HG03457 (cell line): Measurements from ENCODE around the gene EPHA5.

Source experiments
- ATAC-seq: cut with Tn5 transposase; IDR thresholded peaks from one replicate; pipeline ENCODE4 v1.9.1; 2021; ENCODE audit warnings: moderate number of reproducible peaks; ENCODE audit not compliant: unreplicated experiment

The EPHA5 gene

DNA sequence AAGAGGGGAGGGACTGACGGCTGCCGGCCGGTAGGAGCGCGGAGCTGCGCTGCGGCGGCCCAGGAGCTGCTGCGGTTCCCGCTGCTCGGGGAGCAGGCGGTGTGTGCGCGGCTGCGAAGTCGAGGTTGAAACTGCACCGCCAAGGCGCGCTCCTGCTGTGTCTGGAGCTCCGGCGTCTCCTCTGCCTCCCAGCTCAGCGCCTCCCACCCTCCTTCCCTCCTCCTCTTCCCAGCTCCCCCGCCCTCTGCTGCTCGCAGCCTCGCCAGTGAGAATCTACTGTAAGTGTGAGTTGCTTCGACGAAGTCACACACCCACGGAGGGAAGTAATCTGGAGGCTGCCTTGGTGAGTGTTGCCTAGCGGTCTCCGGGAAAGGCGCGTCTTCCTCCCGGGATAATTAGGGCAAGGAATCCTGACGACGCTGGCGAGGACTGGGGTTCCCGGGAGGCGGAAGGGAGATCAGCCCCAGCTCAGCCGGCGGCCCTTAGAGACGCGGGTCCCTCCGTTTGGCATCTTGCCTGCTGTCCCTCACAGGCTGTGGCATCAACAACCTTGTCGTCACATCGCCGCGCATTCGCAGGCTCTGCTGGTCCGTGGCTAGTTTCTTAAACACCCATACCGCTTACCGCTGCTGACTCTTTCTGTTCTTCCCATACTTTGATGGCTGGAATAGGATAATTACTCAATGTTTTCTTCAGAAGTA is at the start of gene EPHA5:
Gene EPHA5, minus strand, starts transcription at position 159 of the 701 bp plus-strand sequence. CDS start 747 bp downstream, outside the sequence.
- ATAC-seq, result no peak

DNA sequence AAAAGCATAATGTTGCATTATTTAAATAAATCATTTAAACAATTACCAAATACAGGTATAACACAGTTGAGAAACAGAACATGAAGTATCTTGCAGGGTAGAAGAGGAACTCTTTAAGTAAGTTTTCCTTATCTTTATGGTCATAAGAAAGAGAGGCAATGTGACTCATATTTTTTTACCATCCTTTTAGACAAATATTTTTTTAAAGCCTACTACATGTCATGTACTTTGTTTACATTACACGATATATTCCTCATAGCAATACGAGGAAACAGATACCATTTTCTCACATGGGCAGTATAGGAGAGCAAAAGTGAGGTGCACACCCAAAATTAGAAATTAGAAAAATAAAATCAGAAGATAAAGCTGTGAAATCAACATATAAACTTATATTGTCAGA is 49.3 kb upstream of the EPHA5 start:
- ATAC-seq, result no peak

DNA sequence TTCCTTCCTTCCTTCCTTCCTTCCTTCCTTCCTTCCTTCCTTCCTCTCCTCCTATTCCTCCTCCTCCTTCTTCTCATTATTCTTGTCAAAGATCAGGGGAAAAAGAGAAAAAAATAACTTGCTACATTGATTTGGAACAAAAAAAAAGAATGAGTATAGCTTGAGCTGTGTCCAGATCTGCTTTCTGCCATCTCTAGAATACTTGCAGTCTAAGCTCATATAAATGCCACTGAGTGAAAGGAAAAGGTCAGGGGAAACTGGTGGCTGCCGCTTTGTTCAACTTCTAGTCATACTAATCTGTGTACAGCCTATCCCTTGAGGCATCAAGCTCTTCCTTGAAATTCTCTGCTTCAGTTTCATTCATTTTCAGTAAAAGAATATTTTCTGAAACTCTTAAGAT is 28.3 kb upstream of the EPHA5 start:
- no peak for ATAC-seq

DNA sequence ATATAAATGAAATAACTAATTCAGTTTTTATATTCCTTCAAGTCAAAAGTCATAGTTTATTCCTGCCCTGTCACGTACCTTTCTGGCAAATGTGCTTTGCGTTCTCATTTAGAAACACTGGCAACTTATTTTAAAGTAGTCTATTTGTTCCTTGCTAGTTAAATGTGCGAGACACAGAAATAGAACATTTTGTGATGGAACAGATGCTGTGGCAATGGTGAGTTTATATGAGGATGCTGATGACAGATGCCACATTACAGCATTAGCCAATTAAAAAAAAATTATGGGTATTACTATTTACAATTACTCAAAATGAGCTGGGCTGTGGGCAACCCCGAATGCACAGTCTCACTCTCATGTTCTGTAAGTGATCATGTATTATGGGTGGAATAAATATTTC is 26.1 kb upstream of the EPHA5 start:
- ATAC-seq, result no peak

DNA sequence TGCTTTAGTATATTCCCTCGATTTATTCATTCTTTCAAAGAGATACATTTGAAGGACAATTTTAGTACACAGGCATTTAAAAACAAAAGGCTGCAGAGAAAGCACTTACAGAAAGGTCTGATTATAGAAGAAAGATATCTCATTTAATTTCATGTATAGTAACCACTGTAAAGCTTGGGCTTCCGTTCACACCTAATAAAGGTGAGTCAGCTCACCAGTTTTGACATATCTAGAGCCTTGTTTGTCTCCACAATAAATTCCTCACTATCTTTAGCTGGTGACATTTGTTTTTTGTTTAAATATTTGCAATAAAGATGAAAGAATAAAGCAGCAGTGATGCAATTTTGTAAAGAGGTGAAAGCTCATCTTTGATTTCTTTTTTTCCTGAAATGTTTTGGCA is 1.1 kb upstream of the EPHA5 start:
- ATAC-seq, result no peak

DNA sequence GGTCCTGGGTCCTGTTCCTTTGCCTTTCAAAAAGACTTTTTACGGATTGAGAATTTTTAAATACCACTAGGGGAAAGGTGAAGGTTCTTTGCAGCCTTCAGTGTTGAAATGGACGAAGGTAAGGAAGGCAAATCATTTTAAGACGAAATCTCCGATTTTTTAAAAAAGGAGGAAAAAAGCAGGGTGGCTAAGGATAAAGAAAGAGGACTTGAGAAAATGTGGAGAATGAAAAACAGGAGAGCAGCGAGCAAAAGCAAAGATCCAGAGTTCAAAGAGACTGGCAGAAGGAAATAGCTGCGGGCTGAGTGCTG is 314 bp downstream of the EPHA5 start:
- ATAC-seq, result no peak

DNA sequence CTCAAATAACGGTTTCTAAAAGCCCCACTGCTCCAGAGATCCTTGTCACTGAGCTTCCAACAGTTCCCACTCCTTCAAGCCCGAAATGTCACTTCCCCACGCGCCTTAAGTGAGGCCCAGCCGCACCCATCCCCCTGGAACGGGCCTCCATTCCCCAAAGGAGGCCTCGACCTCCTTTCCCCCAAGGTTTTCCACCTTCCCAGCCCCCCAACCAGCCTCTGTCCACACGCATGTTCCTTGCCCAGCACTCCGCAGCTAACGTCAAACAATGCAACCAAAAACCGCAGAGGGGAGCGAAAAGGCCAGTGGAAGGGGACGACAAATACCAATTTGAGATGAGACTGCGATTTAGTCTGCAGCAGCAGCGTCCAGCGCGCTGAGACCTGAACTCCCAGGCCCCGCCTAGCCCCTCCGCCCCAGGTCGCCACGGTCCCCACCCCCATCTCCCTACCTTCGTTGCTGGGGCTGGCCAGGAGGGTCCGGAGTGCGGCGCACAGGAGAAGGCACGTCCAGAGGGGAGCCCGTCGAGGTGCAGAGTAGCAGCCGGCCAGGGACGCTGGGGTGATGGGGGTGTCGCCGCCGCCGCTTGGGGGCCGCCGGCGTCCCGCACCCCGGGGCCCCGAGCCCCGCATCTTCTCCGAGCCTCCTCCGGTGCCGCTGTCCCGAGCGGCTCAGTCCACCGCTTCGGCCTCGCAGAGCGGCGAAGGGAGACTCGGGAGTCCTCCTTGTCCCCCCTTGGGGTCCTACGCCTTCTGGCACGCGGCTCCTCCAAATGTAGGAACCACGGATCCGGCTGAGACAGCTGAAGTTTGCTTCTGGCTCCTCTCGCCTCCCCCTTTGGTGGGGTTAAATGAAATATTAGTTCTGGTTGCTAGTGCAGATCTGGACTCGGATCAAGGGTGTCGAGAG is 924 bp downstream of the EPHA5 start:
- no peak for ATAC-seq

DNA sequence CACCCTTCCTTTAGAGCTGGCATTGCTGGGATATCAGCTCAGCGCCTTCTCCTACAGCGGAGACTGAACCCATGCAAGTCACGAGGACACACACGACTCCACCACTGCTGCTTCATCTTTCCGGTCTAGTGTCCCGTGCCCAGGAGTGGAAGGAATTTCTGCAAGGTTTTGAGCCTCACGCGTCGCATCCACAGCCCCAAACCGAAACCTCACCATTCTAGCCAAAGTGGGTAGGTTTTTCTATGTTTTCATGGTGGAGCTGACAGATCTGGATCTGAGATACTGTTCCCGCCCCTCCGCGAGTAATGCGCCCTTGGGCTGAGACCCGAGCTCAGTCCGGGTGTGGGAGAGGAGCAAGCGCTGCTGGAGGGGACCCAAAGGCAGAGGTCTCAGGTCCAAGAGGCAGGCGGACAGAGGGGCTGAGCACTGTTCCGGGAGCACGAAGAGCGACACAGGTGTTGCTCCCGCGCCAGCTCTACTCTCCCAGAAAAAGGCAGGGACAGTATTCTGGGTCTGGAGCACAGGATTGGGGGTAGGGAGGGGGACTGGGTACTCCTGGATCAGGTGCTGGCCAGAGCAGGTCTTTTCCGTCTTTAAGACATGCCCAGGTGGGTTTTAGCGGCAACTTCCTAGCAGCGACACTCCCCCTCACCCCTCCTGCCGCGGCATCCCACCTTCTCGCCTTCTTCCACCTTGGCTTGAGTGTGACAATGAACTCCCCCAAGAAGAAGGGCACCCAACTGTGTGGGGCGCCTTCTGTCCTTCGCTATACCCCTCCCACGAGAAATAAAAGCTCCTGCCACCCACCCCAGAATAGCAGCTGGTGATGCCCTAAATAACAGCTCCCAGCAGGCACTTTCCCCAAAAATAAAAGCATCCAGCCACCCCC is 1.8 kb downstream of the EPHA5 start:
- ATAC-seq, result no peak

DNA sequence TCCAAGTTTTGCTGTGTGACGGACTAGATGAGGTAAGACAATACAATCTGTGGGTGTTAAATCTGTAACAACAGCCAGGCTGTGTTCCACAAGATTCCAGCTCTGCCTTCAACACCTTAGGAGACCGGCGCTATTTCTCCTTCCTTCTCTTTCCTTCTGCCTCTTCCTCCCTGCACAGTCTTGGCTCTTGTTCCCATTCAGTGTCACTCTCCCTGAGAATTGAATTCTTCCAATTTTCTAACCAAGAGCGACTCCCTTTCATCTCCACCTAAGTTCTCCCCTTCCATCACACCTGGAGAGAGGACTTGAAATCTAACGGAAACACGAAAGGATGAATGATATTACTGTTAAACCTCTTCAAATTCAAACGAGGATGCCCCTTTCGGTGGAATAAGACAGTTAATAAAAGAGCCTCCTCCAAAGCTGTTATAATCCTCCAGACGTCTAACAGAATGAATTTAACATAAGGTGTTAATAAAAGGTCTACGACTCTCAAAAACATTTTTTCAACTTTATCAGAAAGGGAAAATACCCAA is 2.7 kb downstream of the EPHA5 start:
- no peak for ATAC-seq

DNA sequence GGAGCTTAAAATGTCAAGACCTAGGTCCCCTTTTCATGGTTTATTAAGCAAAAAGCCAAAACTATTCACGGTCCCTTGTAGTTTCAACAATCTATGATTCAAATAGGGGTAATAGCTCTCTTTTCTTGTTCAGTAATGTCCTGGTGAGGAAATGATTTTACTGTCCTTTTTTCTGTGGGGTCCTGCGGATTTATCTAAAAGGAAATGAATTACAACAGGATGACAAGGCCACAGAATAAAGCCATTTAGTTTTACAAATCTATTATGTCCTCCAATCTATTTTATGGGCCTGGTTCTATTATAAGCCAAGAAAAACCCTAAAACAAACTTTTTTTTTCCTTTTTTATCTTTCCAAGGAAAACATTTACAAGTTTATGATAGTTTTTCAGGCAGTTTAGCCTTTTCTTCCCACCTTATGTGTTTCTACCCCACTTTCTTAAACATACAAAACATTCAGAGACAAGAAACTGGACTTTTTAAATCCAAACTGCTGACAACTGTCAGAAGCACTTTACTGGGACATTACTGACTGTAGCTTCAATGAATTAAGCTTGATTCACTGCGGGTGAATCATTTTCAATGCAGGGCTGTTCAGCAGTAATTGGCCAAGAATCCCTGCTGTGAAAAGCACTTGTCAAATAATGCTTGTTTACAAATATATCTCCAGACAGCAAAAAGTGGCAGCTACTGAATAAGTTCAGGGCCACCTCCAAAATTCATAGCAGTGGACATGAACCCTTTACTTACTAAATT is 4.3 kb downstream of the EPHA5 start:
- no peak for ATAC-seq

DNA sequence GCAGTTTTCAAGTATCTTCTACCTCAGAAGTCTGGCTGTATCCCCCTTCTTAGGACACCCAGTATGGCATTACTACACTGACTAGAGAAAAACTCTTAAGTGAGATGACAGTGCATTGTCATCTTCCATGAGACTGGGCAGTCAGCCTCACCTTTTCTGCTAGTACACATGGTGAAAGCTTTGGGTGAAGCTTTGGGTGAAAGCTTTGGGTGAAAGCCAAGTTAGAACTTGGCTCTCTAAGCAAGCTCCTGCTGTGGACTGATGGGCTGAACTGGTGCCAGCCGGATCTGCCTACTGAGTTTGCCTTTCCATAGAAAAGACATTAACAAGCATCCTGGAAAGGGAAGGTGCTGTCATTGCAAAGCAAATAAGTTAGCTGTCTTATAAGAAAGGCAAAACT is 8.8 kb downstream of the EPHA5 start:
- ATAC-seq, result no peak

DNA sequence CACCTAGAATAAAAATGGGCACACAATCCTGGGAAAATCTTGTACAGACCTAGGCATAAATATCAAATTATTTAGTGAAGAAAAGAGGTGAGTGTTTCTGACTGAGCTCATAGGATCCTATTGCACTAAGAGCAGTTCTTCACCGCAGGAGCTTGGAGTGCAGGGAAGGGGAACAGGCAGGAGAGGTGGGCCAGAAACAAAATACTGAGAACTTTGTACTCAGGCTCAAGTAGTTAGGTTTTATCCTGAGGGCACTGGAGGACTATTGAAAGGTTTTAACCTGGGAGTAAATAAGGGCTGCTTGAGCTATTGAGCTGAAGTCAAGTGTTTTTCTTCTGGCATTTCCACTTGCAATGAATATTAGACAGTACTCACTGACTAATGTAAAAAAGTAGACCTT is 12.2 kb downstream of the EPHA5 start:
- ATAC-seq, result no peak

DNA sequence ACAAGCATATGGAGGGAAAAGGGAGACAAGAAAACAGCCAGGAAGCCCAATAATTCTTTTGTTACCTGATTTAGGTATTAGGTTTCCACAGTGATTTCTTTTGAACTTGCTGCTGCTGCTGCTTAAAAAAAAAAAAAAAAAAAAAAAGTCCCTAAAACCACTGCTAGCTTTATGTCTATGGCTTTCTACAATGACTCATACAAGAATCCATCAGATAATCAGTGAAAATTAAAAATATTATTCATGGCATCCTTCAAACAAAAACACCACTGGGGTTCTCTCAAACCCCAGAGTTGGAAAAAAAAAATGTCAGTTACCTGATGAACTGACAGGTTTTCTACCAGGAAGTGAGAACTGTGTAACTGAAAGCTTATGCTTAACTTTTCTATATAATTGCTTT is 14.3 kb downstream of the EPHA5 start:
- ATAC-seq, result no peak

DNA sequence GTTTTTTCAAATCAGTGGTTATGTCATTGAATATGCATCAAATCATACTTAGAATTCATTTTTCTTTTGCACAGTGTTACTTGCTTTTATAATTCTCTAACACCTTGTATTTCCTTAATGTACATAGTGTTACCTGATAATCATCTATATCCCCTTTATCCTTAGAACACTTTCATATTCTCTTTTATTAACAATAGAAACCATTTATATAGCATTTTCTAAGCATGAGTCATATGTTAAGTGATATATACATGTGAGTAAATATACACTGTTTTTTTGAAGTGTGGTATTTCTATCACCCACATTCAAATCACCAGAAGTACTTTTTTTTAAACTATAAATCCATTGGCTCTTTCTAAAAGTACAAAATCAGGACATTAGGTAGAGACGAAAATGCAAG is 15.3 kb downstream of the EPHA5 start:
- ATAC-seq, result no peak

DNA sequence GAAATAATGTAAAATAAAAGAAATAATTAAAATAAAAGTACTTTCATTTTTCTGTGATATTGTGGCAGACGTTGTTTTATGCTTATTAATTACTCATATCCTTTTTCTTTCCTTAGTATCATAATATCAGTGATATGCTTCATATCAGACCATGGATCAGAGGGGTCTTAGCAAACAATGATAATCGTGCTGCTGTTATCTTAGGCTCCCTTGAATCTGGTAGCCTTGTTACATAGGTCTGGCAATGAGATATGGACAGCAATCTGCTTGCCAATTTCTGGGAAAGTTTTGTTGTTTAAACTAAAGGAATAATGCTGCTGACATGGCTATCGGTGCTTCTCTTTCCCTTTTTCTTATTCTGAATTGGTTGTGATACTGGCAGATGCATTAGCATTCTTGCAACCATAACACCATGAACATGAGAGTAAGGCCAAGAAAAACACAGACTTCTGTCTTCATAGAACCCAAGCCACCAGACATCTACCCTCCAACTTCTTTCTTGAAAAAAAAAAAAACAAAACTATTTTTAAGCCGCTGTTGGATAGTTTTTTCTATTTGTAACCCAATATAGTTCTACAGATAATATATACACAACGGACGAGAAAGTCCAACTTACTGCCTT is 16.4 kb downstream of the EPHA5 start:
- ATAC-seq, result no peak

DNA sequence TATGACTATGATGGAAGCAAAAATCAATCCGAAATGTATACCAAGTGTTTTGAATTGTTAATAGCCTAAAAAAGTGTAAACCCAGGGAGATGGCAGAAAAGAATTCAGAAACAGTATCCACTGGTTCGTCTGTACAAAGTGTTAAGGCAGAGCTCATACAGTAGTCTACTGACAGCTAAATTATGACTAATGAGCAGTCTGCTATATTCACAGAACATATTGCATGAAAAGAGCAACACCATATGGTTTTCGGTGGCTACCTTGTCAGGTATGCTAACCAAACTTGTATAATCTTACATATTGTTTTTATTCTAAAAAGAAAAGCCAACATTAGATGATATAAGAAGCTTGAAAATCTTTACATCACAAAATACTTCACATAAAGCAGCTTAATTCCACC is 18.5 kb downstream of the EPHA5 start:
- ATAC-seq, result no peak

DNA sequence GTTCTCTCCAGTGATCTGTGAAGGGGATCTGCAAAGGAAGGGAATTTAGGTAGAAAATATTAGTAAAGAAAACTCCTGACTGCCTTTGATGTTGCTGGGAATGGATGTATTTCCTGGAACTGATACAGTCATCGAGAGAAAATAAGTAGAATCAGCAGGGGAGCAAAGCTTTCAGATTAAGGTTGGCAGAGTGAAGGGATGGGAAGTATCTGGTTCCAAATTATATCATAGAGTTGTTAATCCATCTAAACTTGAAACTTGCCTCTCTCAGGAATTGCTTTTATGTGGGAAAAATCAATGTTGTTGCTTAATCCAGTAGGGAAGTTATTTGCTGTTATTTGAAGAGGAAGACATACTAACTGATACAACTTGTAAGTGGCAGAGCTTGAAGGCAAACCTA is 19.3 kb downstream of the EPHA5 start:
- no peak for ATAC-seq

DNA sequence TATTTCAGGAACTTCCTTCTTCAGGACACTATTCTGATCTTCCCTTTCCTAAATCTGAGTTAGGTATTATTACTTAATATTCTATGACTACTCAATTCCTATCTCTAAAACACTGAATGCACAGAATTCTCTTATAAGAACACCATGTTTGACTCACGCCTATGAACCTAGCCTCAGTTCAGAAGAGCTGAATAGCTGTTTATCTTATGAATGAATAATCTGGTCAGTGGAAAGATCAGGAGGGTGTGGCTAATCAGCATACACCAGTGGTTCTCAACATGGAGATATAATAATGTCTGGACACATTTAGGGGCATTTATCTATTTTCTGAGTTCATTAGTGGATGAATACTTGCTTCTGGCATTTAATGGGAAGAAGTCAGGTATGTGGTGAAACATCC is 24.2 kb downstream of the EPHA5 start:
- no peak for ATAC-seq

DNA sequence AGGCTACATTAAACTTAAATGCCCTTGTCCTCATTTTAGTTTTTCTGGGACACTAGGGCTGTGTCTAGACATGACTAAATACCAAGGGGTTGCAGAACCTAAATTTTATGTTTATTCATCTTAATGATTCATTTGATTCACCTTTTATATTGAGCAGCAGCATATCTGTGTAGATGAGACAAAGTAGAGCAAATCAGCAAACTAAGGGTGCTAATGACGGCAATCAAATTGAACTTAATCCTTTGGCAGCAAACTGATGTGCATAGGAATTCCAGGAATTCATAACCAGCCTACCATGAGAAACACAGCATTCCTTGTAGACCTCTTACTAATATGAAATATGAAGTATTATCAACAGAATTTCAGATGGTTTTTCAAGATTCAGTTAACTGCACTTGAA is 25.1 kb downstream of the EPHA5 start:
- ATAC-seq, result no peak
